Measurements from ENCODE around the gene TMEM30A.
A peak's percentile ranks its signal among the peaks of the same experiment; 100 is the strongest.

TMEM30A gene

GRCh38 chr6:75266716-75267291, 17.8 kb downstream of the TMEM30A start:
- peak; percentile 10 for DNase-seq (ENCODE audit: insufficient read length, low spot score)
- peak; percentile 94 for FAIRE-seq

DNA sequence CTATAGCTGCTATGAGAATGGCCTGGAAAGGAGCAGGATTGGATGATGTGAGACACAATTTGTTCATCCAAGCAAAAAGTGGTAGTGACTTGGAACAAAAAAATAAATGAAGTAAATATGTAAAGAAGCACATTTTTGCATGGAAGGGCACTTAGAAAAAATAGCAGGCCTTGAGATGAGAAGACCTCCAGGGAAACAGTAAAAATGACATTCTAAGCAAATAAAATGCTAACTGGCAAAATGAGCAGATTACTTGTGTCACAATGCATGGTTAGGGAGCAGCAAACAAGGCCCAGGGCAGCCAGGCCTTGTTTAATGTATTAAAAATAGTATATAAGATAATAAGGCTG, 21.2 kb downstream of the TMEM30A start:
- DNase-seq (ENCODE audit: insufficient read length, low spot score) (no peak), FAIRE-seq (no peak)

DNA sequence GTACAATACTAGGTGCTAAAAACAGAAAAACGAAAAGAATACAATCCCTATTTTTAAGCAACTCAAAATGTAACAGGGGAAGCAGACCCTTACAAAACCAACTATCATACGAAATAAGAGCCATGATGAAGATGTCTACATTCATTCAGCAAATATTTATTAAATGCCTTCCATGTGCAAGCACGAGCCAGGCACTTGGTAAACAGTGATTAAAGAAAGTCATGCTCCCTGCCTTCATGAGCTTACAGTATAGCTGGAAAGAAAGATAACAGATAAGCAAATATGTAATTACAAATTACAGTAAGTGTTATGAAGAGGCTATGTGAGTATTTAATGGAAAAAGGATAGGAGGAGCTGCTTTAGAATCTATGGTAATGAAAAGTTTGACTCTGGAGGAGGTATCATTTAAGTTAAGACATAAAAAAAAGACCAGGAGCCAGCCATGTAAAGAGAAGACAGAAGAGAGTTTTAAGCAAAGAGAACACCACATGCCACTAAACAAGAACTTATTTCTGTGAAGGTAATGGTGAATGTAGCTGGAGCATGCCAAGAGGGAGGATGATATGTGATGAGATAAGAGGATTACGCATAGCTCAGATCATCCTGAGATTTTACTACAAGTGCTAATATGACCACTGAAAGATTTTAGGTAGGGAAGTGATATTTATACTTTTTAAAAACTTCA, 21.7 kb downstream of the TMEM30A start:
- FAIRE-seq (peak; percentile 21), DNase-seq (ENCODE audit: insufficient read length, low spot score) (no peak)

DNA sequence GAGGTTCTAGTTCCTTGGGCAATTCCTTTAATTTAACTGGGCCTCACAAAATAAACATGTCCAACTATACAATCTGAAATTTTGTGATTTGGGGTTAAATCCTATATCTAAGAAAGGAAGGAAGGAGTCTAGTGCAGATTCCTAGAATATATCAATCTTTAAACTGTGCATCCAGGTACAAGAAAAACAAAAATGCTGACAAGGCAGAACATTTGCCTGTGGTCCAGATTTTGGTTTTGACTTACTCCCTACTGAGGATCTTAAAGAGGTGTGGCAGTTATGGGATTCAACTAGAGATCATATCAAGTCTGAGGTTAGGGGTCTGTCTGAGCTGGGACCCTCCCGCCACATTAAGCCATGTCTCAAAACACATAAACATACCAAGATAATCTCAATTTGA, 23.3 kb downstream of the TMEM30A start:
- DNase-seq (ENCODE audit: insufficient read length, low spot score) (no peak), FAIRE-seq (no peak)

DNA sequence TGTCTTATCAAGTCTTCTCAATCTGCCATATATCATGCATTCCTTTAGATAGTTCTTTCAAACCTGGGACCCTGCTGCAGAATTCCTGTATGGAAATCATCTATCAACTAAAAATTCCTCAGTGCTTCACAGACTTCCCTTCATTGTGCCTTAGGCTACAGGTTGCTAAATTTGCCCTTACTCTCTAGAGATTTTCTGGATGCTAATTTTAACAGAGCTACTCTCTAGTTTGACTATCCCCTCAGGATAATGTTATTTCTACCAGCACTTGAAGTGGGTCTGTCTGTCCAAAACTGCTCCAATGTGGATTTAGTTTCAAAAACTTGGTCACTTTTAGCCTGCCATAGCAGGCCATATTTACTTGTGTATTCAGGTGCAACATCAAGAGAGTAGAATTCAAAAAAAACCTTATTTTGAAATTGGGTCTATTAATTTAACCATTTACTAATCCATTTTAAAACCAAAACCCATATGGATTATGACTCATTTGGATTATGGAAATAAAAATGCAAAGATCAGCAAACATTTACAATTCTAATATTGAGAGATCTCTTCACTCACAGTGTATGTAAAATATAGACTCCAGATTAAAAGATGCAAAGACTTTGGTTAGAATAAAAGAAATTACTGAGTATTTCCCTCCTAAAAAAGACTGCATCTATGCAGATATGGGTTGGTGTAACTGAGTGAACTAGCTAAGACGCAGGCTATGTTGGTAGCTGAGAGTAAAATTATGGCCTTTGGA, 27.1 kb downstream of the TMEM30A start:
- FAIRE-seq (no peak), DNase-seq (ENCODE audit: insufficient read length, low spot score) (no peak)

DNA sequence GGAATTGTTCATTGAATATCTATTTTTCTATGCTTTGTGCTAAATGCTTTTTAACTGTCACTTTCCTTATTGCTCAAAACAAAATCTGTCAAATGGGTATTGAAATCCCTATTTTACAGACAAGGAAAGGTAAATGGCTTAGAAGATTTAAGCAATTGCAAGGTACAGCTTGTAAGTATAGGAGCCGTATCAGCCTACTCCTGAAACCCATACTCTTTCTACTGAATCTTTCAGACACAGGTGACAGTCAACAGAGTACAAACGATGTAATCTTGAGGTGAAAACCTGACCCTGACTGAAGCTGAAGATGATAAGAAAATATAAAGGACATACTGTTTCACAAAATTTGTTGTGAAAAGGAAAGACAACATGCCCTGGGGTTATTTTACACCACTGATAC, 34.0 kb downstream of the TMEM30A start:
- FAIRE-seq = no peak
- no peak for DNase-seq (ENCODE audit: insufficient read length, low spot score)

- no peak for FAIRE-seq
Observed at GRCh38 chr6:75249837-75250236, 34.8 kb downstream of the TMEM30A start.

DNA sequence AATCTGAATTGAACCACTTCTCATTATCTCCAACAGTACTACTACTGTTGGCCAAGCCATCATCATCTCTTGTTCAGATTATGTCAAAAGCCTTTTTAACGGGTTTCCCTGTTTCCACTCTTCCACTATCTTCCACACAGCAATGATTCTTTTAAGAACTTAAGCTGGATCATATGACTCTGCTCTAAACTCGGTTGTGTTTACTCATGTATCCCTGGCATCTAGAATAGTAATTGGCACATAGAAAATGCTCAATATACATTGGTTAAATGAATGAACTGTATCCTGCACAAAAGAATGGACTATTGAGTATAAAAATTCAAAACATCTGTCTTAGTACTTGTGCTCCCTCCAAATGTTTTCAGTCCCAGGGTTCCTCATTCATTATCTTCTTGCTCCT, 38.2 kb downstream of the TMEM30A start:
- FAIRE-seq (no peak), DNase-seq (ENCODE audit: insufficient read length, low spot score) (no peak)

More at GRCh38 chr6:75249837-75250236, 34.8 kb downstream of the TMEM30A start:
- DNase-seq (ENCODE audit: insufficient read length, low spot score) = no peak

DNA sequence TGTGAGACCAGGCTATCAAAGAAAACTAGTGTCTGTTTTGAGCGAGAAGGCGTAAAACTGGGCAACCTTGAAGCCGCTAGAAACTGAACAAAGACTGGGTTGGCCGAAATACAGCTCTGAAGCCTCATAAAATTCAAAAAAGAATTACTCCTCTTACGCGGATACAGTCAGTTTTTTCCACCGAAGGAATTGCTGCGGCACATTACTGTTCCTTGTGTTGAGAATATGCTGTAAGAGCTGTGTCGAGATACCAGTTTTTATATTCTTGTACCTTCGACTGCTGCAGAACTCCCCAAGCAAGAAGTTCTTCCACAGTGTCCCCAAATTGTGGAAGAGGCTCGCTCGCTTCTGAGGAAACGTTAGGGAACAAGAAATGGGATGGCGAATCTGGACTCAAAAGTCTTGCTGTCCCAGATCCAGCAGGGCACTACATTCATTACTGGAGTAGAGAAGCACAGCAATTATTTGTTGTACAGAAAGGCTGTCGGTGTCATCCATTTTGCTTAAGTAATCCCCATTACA, 40.5 kb downstream of the TMEM30A start:
- DNase-seq (ENCODE audit: insufficient read length, low spot score) (no peak), FAIRE-seq (peak; percentile 4)

DNA sequence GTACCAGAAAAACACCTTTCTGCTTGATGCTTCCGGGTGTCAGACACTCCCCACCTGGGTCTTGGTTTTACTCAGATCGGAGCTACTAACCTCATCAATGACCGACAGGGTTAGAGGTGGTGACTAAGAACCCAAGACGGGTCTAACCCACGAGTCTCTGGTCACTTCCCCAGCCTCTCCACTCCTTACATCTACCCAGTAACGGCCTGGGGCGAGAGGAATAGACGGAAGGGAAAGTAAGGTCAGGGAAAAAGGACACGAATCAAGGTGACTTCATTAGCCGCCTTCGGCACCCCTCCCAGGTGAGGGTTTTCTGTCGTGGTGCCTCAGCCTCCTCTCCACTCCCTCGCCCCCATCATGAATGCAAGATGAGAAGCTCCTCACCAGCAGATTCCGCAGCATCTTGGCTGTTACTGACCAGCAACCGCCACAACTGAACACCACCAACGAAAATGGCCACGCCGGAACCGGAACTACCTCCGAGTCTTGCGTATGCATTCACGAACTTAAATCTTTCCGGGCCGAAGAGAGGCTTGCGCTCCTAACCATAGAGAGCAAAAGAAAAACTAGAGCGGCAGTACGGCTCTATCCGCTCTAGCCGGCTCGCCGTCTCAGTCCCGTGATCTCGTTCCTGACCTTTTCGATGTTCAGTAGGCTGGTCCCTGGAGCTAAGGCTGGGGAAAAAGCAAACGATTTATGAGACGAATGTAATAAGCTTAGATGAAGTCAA, 41.1 kb downstream of the TMEM30A start, which contains the start of gene COX7A2:
TSS of gene COX7A2 (minus strand) at position 469 of the 730 bp plus-strand sequence. CDS start at position 402, 67 bp downstream.
- DNase-seq (ENCODE audit: insufficient read length, low spot score) (peak; percentile 54), FAIRE-seq (peak; percentile 99)

DNA sequence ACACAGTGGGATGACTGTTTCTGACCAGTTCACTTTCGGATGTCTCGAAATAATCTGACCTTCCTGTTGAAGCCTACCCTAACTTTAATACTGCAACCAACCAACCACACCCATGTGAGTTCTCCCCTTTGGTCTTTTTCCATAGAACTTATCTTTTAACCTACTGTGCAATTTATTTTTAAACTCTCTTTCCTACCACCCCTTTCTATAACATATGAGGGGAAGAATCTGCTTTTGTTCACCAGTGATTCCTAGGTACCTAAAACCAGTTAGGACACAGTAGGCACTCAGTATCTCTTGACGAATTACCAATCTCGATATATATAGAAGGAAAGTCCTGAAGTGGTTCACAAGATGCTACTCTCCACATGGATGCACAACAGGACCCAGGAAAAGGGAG, 48.0 kb downstream of the TMEM30A start:
- FAIRE-seq (no peak), DNase-seq (ENCODE audit: insufficient read length, low spot score) (no peak)

GRCh38 chr6:75235271-75235670, 49.3 kb downstream of the TMEM30A start:
- no peak for FAIRE-seq
- DNase-seq (ENCODE audit: insufficient read length, low spot score) = no peak

DNA sequence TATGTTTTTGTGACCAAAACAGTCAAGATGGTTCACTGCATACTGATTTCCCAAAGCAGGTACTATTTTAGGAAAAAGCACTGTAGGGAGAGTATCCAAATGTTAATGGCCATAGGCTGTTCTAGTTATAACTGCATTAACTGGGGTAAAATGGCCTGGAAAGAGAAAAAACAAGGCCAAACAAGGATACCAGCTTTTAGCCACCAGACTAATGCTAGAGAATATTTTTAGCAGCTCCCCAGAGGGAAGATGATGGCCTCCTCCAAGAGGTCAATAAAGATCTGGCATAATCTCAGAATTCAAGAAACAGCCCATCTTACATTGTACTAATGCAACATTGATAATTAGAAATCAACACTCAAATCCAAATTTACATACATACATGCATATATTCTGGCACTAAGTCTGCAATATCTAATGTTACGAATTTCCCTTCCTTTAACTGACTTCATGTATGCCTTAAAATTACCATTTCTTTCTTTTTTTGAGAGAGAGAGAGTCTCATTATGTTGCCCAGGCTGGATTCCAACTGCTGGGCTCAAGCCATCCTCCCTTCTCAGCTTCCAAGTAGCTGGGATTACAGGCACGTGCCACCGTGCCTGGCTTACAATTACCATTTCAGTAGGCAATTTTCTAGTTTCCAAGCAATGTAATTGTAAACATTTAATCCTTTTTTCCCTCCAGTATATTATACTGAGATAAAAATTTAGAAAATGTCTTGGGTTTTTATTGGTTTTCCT, 50.3 kb downstream of the TMEM30A start:
- no peak for FAIRE-seq
- DNase-seq (ENCODE audit: insufficient read length, low spot score) = no peak

GRCh38 chr6:75233092-75233615, 51.4 kb downstream of the TMEM30A start:
- FAIRE-seq = no peak
- no peak for DNase-seq (ENCODE audit: insufficient read length, low spot score)

DNA sequence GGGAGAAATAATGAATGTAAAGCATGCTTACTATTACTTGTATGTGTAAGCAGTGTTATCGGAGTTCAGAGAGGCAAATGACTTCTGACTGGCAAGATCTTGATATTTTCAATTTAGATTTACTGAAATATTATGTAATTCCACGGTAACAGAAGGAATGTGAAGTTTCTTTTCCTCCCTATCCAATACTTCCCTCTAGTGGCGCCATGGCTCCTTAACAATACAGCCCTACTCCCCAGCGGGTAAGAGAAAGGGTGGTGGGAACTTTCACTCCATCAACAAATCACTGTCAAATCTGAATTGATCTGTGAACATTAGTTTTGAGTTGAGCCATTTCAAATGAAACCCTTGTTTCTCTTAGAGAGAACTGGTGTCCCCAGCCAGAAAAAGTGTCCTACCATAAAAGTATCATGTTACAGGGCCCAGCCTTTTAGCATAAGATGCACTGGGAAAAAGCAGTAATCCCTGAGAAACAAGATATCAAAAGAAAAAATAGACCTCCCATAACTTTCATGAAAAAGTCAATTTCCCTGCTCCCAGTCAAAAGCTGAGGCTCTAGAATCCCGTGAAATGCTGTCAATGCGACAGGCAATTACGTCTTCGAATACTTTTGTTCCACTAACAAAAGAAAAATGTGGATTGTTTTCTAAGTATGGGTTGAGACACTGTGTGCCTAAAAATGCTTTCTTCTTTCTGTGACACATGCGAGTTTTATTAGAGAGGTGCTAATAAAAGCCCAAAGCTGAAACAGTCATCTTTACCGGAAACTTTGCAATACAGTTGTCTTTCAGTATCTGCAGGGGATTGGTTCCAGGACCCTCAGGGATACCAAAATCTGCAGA, 53.9 kb downstream of the TMEM30A start:
- FAIRE-seq = no peak
- DNase-seq (ENCODE audit: insufficient read length, low spot score) = no peak

DNA sequence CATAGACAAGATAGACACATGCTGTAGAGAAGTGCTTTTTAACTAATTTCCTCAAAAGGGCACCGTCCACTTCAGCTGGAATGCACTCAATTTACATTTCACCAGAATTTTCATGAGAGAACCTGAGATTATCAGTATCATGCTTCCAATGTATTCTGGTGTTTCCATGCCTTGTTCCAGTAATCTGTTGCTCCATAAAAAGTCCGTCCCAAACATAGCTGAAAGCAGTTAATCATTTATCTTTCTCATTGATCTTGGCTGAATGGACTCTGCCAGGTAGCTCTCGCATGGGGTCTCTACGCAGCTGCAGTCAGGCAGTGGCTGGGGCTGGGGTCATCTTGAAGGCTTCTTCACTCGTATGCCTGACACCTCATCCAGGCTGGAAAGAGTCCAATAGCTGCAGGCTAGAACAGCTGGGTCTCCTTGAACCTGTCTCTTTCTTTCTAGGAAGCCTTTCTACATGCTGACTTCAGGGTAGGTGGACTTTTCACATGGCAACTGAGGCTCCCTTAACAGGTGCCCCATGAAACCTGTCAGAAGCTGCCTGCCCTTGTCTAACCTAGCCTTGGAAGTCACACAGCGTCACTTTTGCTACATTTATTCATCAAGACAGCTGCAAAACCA, 60.2 kb downstream of the TMEM30A start:
- FAIRE-seq (no peak), DNase-seq (ENCODE audit: insufficient read length, low spot score) (no peak)

GRCh38 chr6:75223428-75223827, 61.2 kb downstream of the TMEM30A start:
- DNase-seq (ENCODE audit: insufficient read length, low spot score) (no peak), FAIRE-seq (no peak)

- FAIRE-seq (no peak), DNase-seq (ENCODE audit: insufficient read length, low spot score) (no peak)
Observed at GRCh38 chr6:75222261-75222660, 62.3 kb downstream of the TMEM30A start.

- FAIRE-seq = no peak
Observed at GRCh38 chr6:75221116-75221515, 63.5 kb downstream of the TMEM30A start.

More at GRCh38 chr6:75221116-75221515, 63.5 kb downstream of the TMEM30A start:
- no peak for DNase-seq (ENCODE audit: insufficient read length, low spot score)
